Measurements from ENCODE around the gene PRPF6.

DNA sequence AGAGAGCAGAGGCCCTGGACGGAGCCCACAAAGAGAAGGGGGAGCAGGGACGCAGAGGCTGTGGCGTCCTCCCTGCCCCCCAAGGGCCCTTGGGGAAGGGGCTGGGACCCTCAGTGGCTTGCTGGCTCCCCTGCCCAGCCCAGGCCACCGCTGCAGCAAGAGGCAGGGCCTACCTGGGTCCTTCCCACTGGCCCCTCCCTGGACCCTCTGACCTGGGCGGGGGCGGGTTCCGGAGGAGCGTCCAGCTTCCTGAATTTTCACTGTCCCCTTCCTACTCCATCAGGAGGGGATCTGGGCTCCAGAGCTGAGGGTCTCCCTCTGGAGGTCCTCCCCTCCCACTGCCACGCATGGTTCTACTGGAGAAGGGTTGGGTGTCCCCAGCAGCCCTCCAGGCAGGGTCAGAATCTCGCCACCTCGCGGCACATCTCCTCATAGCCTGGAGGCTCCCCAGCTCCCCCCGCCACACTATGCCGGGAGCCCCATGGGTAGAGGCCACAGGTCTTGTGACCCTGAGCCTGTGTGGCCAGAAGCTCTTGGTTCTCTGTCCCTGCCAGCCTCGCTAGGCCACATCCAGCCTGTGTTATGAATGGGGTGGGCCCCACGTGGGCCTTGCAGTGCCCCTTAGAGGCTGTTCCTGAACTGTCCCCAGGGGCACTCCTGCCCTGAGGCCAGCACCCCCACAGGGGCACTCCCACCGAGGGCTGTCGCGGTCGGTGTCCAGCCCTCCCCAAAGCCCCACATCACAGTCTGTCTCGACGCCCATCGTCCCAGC lies 69.5 kb downstream of the PRPF6 start:
- TF ChIP-seq, protein P1, sequence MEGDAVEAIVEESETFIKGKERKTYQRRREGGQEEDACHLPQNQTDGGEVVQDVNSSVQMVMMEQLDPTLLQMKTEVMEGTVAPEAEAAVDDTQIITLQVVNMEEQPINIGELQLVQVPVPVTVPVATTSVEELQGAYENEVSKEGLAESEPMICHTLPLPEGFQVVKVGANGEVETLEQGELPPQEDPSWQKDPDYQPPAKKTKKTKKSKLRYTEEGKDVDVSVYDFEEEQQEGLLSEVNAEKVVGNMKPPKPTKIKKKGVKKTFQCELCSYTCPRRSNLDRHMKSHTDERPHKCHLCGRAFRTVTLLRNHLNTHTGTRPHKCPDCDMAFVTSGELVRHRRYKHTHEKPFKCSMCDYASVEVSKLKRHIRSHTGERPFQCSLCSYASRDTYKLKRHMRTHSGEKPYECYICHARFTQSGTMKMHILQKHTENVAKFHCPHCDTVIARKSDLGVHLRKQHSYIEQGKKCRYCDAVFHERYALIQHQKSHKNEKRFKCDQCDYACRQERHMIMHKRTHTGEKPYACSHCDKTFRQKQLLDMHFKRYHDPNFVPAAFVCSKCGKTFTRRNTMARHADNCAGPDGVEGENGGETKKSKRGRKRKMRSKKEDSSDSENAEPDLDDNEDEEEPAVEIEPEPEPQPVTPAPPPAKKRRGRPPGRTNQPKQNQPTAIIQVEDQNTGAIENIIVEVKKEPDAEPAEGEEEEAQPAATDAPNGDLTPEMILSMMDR (conservative IDR thresholded peaks at IDR 0.05) = no peak
- no peak for TF ChIP-seq EZH2 (IDR thresholded peaks at IDR 0.05; ENCODE audit: low read depth)

Data from PC-9 (cell line).